Skeletal muscle cell (primary cell): ENCODE data around the gene NDEL1.
A peak's percentile ranks its signal among the peaks of the same experiment; 100 is the strongest.
"Not testable (repeated sequence)": the region's sequence is repeated elsewhere in the genome, so short reads cannot be mapped to it uniquely, and the experiment has no call there.

Experiments
- DNase-seq: peaks from one replicate; pipeline ENCODE4 v3.0.0-alpha.2; 2010; ENCODE audit warnings: low read depth
- H3K4me3 ChIP-seq: 2 replicates; pipeline ENCODE4 v1.5.1; 2011; ENCODE audit warnings: low read depth, mild to moderate bottlenecking, control low read depth, low read length, moderate library complexity

Gene NDEL1

DNA sequence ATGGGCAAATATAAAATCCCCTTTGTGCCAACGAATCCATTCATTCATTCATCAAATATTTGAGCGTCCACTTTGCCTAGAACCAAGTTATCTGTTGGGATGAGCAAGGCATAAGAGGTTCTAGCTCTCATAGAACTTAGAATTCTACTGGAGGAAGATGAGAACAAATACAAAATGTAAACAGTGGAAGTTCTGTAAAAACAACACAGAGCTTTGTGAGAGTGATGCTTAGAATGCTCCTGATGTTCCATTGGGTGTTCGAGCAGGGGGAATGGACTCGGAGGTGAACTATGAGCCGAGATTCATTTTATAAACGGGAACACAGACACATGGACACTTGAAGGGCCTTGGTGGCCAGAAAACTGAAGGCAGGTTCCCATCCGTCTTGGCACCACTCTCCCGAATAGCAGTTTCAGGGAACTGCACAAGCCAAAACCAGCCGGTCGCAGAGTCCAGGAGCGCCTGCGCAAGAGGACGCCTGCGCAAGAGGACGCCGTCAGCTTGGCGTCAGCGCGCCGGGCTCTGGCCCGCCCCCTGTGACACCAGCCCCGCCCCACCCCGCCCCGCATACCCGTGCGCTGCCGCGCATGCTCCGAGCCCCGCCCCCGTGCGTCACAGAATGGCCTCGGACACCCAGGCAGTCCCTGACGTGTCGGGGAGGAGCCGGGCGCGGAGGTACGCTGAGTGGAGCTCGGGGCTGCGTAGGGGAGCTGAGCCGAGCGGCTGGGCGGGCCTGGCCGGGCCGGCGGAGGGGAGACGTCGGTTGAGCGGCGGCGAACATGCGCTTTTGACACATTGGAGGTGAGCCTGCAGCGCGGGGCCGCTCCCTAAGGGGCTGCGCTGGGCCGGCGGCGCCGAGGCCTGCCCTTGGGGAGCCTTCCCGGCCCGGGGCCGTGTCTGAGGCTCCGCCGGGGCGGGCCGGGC lies at the start of gene NDEL1:
TSS of gene NDEL1 (plus strand) at position 640 of the 924 bp plus-strand sequence. CDS start 8,388 bp downstream, outside the sequence.
- DNase-seq, result peak; percentile 94
- peak within 1 kb of the TSS; percentile 93 for H3K4me3 ChIP-seq

DNA sequence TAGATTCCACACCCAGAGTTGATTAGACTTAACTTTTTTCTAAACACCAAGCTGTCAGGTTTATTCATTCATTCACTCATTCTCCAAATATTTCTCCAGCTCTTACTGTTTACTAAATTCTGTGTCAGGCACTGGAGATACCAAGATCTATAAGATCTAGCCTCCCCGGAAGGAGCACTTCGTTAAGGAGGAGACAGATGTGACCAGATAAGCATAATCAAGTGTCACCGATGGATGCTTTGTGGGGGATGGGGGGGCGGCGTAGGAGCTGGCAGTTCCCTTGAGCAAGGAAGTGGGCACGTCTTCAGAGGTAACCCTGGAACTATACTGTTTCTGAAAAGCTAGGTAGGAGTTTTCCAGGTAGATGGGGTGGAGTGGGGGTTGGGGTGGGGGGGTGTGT lies 48.8 kb upstream of the NDEL1 start:
- no peak for DNase-seq
- no peak overlapping the region for H3K4me3 ChIP-seq

DNA sequence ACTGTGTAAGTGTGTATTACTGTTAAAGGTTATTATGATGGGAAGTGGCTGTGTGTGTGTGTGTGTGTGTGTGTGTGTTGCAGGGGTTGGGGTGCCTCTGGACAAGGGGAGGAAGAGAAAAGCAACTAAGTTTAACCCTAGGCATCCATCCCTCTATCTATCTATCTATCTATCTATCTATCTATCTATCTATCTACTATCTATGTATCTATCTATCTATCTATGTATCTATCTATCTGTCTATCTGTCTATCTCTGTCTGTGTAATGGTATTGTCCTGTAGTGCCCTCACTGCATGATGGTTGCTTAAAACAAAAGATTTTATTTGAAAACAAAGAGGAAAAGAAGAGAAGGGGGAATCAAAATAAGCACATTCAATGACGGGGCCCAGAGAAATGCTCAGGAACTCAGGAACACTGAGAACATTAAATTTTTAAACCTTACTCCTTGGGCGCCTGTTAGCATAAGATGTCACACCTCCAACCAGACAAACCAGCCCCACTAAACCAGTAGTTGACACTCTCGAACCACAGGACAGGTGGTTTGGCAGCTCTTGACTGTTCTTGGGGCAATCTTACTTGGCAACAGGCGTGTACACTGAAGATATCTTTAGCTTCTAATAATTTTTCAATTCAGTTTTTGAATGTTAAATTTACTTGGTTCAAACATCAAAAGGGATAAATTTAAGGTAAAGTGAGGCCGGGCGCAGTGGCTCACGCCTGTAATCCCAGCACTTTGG lies 47.6 kb upstream of the NDEL1 start:
- no peak for DNase-seq
- H3K4me3 ChIP-seq, result no peak overlapping the region

- no peak overlapping the region for H3K4me3 ChIP-seq
- DNase-seq, result no peak
These were observed 44.0 kb upstream of the NDEL1 start for GRCh38 chr17:8391711-8392110.

DNA sequence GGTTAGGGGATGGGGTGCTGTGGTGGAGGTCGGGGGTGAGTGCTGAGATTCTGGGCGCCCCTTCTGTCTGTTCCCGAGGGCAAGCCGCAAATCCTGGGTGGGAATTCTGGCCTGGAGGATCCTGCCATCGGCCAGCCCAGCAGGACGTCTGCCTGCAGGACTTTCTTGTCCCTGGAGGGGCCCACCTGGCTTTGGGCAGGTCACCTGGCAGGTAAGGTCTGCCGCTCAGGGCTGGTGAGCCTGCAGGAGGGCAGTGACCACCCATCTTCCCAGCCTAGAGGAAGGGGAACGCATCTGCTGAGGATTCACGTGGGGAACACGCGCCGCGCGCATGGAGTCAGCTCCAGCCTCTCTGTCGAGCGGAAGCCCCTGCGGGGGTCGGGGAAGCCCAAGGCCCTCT lies 43.4 kb upstream of the NDEL1 start:
- no peak for DNase-seq

GRCh38 chr17:8392674-8393469 lies 42.8 kb upstream of the NDEL1 start:
- H3K4me3 ChIP-seq, result no peak overlapping the region
- no peak for DNase-seq

More for the DNA sequence above, 43.4 kb upstream of the NDEL1 start:
- H3K4me3 ChIP-seq, result no peak overlapping the region

- DNase-seq, result no peak
- H3K4me3 ChIP-seq, result no peak overlapping the region
These were observed 42.0 kb upstream of the NDEL1 start for GRCh38 chr17:8393470-8394231.

DNA sequence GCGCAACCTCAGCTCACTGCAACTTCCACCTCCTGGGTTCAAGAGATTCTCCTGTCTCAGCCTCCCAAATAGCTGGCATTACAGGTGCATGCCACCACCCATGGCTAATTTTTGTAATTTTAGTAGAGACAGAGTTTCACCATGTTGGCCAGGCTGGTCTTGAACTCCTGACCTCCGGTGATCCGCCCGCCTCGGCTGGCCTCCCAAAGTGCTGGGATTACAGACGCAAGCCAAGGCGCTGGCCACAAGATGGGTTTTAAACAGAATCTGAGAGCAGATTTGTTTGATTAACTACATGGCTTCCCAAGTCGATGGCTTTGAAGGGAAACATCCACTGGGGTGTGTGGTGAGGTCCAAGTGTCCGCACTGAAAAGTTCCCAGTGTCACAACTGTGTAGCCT lies 41.2 kb upstream of the NDEL1 start:
- not testable (repeated sequence) for H3K4me3 ChIP-seq, DNase-seq

DNA sequence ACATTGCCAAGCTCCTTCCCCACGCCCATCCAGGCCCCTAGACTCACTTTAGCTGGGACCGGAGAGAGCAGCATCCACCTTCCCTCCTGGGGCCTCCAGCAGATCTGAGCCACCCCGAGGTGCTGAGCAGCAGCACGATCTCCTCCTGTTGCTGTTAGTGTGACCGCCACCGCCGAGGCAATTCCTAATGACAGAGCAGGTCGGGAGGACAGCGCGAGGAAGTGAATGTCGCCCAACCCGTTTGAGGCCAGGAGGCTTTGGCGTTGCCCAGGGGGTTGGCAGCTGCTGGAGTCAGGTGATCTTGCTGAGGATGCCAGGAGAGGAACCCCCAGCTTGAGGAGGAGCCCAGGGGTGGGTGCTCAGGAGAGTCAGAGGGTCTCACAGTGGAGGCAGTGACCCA lies 38.0 kb upstream of the NDEL1 start, which contains the start of gene RNF222:
TSS of gene RNF222 (minus strand) at position 192 of the 400 bp plus-strand sequence. CDS start 4,366 bp downstream, outside the sequence.
- DNase-seq, result no peak
- no peak within 1 kb of the TSS for H3K4me3 ChIP-seq

DNA sequence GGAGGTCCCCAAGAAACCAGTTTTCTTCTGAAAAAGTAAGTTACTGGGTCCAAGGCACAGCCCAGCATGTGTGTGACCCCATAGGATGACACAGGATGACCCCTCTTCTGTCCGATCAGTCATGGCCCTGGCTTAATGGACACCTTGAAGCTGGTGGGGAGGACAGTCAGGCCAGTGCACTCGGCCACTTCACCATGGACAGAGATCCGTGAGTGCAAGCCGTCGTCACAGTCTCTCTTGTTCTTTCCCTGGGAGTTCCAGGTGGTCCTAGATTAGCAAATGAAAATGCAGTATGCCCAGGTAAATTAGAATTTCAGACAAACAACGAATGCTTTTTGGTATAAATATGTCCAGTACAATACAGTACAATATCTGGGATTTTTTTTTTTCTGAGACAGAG lies 36.7 kb upstream of the NDEL1 start:
- H3K4me3 ChIP-seq, result no peak overlapping the region
- no peak for DNase-seq

DNA sequence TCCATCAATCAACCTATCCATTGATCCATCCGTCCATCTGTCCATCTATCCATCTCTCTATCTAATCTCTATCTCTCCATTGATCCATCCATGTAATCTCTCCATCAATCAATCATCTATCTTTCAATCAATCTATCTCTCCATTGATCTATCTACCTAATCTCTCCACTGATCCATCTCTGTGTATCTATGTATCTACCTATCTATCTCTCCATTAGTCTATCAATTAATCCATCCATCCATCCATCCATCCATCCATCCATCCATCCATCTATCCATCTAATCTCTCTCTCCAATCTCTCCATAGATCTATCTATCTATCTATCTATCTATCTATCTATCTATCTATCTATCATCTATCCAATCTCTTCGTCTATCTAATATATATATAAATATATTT lies 34.6 kb upstream of the NDEL1 start:
- no peak for DNase-seq
- no peak overlapping the region for H3K4me3 ChIP-seq

DNA sequence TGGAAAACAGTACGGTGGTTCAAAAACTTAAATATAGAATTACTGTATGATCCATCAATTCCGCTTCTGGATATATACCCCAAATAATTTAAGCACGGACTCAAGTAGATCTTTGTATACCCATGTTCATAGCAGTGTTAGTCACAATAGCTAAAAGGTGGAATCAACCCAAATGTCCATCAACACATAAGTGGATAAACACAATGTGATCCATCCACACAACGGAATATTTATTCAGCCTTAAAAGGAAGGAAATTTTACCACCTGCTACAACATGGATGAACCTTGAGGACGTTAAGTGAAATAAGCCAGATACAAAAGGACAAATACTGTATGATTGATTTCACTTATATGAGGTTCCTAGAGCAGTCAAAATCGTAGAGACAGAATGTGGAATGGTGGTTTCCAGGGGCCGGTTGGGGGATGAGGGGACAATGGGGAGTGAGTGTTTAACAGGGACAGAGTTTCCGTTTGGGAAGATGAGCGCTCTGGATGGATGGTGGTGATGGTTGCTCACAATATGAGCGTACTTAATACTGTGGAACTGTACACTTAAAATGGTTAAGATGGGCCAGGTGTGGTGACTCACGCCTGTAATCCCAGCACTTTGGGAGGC lies 32.7 kb upstream of the NDEL1 start:
- no peak for DNase-seq
- no peak overlapping the region for H3K4me3 ChIP-seq

- DNase-seq, result no peak
- no peak overlapping the region for H3K4me3 ChIP-seq
These were observed 30.1 kb upstream of the NDEL1 start for GRCh38 chr17:8405499-8406016.

GRCh38 chr17:8406174-8406573 lies 29.5 kb upstream of the NDEL1 start:
- H3K4me3 ChIP-seq, result no peak overlapping the region
- DNase-seq, result no peak

DNA sequence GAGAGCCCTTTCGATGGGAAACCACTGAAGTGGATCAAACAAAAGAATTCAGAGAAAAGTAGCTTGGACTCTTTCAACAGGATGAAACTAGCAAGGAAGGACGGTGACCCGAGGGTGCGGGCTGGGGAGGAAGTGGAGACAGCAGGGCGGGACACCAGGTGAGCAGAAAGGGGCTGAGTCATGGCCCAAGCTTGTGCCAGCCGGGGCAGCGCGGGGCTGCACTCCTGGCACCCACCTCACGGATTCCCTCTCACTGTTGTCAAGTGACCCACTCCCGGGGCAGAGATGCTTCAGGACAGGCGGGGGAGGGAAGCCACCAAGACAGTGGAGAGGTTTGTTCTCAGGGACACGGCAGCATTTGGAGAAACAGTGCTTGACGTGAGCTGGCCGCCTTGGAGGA lies 27.3 kb upstream of the NDEL1 start:
- H3K4me3 ChIP-seq, result no peak overlapping the region
- no peak for DNase-seq

DNA sequence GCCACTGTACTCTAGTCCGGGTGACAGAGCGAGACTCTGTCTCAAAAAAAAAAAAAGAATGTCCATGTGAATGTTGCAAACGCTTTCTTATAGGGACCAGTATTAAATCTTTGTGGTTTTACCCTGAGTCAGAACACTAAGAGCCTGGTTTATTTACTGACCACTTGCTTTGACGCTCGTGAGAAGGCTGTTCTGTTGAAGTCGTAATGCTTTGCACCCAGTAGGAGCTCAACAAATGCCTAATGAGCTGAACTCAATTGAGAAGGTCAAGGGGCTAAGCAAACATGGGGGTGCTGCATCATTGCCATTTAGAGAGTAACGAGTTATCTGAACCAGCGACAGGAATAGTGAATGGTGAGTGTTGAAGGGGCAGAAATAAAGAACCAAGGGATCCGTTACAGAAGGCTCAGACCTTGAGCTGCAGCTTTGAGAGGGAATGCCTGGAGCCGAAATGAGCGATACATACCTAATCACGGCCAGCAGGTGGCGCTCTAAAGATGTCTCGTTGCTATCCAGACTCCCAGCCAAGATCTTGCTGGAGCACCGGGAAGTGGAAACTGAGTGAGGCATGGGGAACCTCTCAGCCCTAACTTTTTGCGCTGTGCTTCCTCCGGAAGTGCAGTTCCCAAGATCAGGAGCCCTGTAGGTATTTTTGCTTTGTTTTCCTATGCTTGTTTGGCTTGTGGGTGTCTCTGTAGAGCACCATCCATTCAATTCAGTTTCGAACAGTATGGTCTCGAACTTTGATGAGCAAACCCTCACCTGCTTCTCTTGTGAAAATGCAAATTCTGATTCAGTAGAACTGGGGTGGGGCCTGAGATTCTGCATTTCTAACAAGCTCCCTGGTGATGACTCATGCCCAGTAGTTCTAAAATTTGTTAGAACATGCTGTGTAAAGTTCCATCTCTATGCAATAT lies 25.5 kb upstream of the NDEL1 start:
- no peak overlapping the region for H3K4me3 ChIP-seq
- DNase-seq, result peak; percentile 41

GRCh38 chr17:8410883-8411238 lies 24.8 kb upstream of the NDEL1 start:
- no peak overlapping the region for H3K4me3 ChIP-seq
- DNase-seq, result no peak
